Testis (tissue), 3 donors: Measurements from ENCODE around the gene ELMOD2. TPM values are rescaled to one million over a fixed set of nuclear protein-coding genes. Genes with fewer than 3 reads are reported as not detected.
"Not testable (repeated sequence)": the region's sequence is repeated elsewhere in the genome, so short reads cannot be mapped to it uniquely, and the experiment has no call there.

Experiments
- DNase-seq: peaks from one replicate; pipeline ENCODE4 v3.0.0-alpha.2; 2019
- H3K27ac ChIP-seq, 2 donors: fragments of 200-600 bp; sonication (generic); one replicate each; pipeline ENCODE4 v1.5.1; 2019
- H3K27me3 ChIP-seq: fragments of 200-600 bp; sonication (generic); one replicate; pipeline ENCODE4 v1.5.1; 2019
- H3K36me3 ChIP-seq: fragments of 200-600 bp; sonication (generic); one replicate; pipeline ENCODE4 v1.5.1; 2017; ENCODE audit warnings: low read depth; ENCODE audit errors: missing control alignments
- H3K4me1 ChIP-seq: fragments of 200-600 bp; sonication (generic); one replicate; pipeline ENCODE4 v1.5.1; 2019
- H3K4me3 ChIP-seq, 2 donors: fragments of 200-600 bp; sonication (generic); one replicate each; pipeline ENCODE4 v1.5.1; 2017 to 2019
- H3K9me3 ChIP-seq: fragments of 200-600 bp; sonication (generic); one replicate; pipeline ENCODE4 v1.5.1; 2017
- CTCF ChIP-seq, 3 experiments: fragments of 450-650 bp in 2 of 3; fragments of 200-600 bp in 1 of 3; sonication (generic) in 1 of 3; IDR thresholded peaks; one replicate each; pipeline ENCODE4 v1.5.1; 2016 to 2019; ENCODE audit warnings: antibody characterized with exemption in 3 of 3, mild to moderate bottlenecking in 2 of 3, moderate library complexity in 1 of 3
- POLR2A ChIP-seq: fragments of 450-650 bp; IDR thresholded peaks from one replicate; pipeline ENCODE4 v1.6.1; 2017; ENCODE audit warnings: antibody characterized with exemption, mild to moderate bottlenecking, moderate library complexity
- WGBS, 2 donors: methylation state at CpG; one replicate each; pipeline ENCODE4 v1.1.5; 2018; 5-methylcytosine and 5-hydroxymethylcytosine counted together
- intact Hi-C: fragments of 100-400 bp; cut with DNase I; formaldehyde crosslinking; loops from one replicate; pipeline ENCODE4 v1.15.1; 2023; ENCODE audit warnings: low total_unique reads
- polyA plus RNA-seq: library from polyadenylated mRNA; stranded (reverse); fragments of 350-450 nt; fragmentation: Illumina TruSeq; extraction: RNeasy Lipid Tissue Mini Kit (QIAGEN cat#74804); gene quantifications from one replicate; pipeline ENCODE4 v1.2.3, GENCODE V29; 2014; ENCODE audit warnings: low read depth, low replicate concordance; ENCODE audit not compliant: insufficient read depth
- total RNA-seq, 2 donors: library from RNA; depleted of rRNA; stranded (reverse); fragments of >200 nt; gene quantifications; one replicate each; pipeline ENCODE4 v1.2.3, GENCODE V29; 2016

ELMOD2 gene
- total and polyA plus RNA-seq, 3 donors from 2014 or later = 13.5 to 42.2 (median 23.0) TPM

GRCh38 chr4:140497747-140498636 lies 26.0 kb upstream of the ELMOD2 start, which contains the start of gene MGAT4D:
TSS of gene MGAT4D (minus strand) at chr4:140498293. CDS start at chr4:140498222, 71 bp downstream.
- no peaks in the 10 kb centered on the region for H3K27me3 ChIP-seq
- WGBS, 2 donors = 10 to 14% methylated on average over 46 to 52 of the region's 68 CpGs
- no peak for TF ChIP-seq POLR2A
- no peak for TF ChIP-seq CTCF (IDR thresholded peaks at IDR 0.05)
- no peaks in the 10 kb centered on the region for H3K36me3 ChIP-seq
- H3K27ac ChIP-seq = no peak within 1 kb of the TSS
- intact Hi-C loops = no loop called here
- H3K4me3 ChIP-seq = peak within 1 kb of the TSS; percentile 34 to 55
- no peaks in the 10 kb centered on the region for H3K9me3 ChIP-seq
- no peaks in the 10 kb centered on the region for H3K4me1 ChIP-seq
- DNase-seq = peak; percentile 21

- Histone ChIP-seq H3K27me3 (no peaks in the 10 kb centered on the region), H3K9me3 (no peaks in the 10 kb centered on the region), H3K36me3 (no peaks in the 10 kb centered on the region), H3K4me1 (no peaks in the 10 kb centered on the region), H3K4me3 (no peak overlapping the region), H3K27ac (no peak overlapping the region)
- intact Hi-C loops = no loop called here
- TF ChIP-seq CTCF (IDR thresholded peaks at IDR 0.05) (no peak), POLR2A (no peak)
- WGBS, 2 donors = 79 to 86% methylated on average over 4 of the region's 4 CpGs
- no peak for DNase-seq
Observed at GRCh38 chr4:140499391-140499790, 24.6 kb upstream of the ELMOD2 start.

- TF ChIP-seq POLR2A (no peak), CTCF (IDR thresholded peaks at IDR 0.05) (no peak)
- intact Hi-C loops = no loop called here
- no peak overlapping the region for H3K4me3 ChIP-seq
- no peak for DNase-seq
- H3K9me3 ChIP-seq = no peaks in the 10 kb centered on the region
- no peak overlapping the region for H3K27ac ChIP-seq
- H3K27me3 ChIP-seq = no peaks in the 10 kb centered on the region
- no peaks in the 10 kb centered on the region for H3K4me1 ChIP-seq
- no peaks in the 10 kb centered on the region for H3K36me3 ChIP-seq
Observed at GRCh38 chr4:140504261-140504660, 19.7 kb upstream of the ELMOD2 start.

- DNase-seq, H3K27ac ChIP-seq, H3K27me3 ChIP-seq, H3K9me3 ChIP-seq, H3K4me3 ChIP-seq, intact Hi-C loops, H3K36me3 ChIP-seq, H3K4me1 ChIP-seq: not testable (repeated sequence)
- WGBS, 2 donors = 91 to 99% methylated on average over 5 of the region's 5 CpGs
Observed at GRCh38 chr4:140513765-140514164, 10.2 kb upstream of the ELMOD2 start.

GRCh38 chr4:140515423-140515822 lies 8.5 kb upstream of the ELMOD2 start:
- WGBS, 2 donors = 12 to 31% methylated on average over 1 of the region's 1 CpG
- H3K27ac ChIP-seq = no peak overlapping the region
- intact Hi-C loops = no loop called here
- TF ChIP-seq CTCF (IDR thresholded peaks at IDR 0.05) (no peak), POLR2A (no peak)
- no peaks in the 10 kb centered on the region for H3K4me1 ChIP-seq
- H3K4me3 ChIP-seq = no peak overlapping the region
- no peaks in the 10 kb centered on the region for H3K9me3 ChIP-seq
- no peaks in the 10 kb centered on the region for H3K36me3 ChIP-seq
- DNase-seq = no peak
- no peaks in the 10 kb centered on the region for H3K27me3 ChIP-seq
